Stimulated activated naive CD8-positive, alpha-beta T cell treated with anti-CD3 and anti-CD28 coated beads, Interleukin-15, Interleukin-2, amounts not matched to agents 100 ng/mL and 50 ng/mL, for 24 hours (primary cell): ENCODE results near the gene MC1R.
"Not testable (repeated sequence)": the region's sequence is repeated elsewhere in the genome, so short reads cannot be mapped to it uniquely, and the experiment has no call there.

Experiments used
- H3K27ac Mint-ChIP-seq: one replicate; pipeline ENCODE4 v1.8.0; 2021; ENCODE audit warnings: mild to moderate bottlenecking, mixed read lengths
- H3K27me3 Mint-ChIP-seq: one replicate; pipeline ENCODE4 v1.8.0; 2021; ENCODE audit warnings: mixed read lengths
- H3K36me3 Mint-ChIP-seq: one replicate; pipeline ENCODE4 v1.8.0; 2021; ENCODE audit warnings: low read depth, mixed read lengths
- H3K4me1 Mint-ChIP-seq: one replicate; pipeline ENCODE4 v1.8.0; 2021; ENCODE audit warnings: low read depth, mixed read lengths
- H3K4me3 Mint-ChIP-seq: one replicate; pipeline ENCODE4 v1.8.0; 2021; ENCODE audit warnings: mild to moderate bottlenecking, mixed read lengths
- H3K9me3 Mint-ChIP-seq: one replicate; pipeline ENCODE4 v1.8.0; 2021; ENCODE audit warnings: mixed read lengths

Gene MC1R

DNA sequence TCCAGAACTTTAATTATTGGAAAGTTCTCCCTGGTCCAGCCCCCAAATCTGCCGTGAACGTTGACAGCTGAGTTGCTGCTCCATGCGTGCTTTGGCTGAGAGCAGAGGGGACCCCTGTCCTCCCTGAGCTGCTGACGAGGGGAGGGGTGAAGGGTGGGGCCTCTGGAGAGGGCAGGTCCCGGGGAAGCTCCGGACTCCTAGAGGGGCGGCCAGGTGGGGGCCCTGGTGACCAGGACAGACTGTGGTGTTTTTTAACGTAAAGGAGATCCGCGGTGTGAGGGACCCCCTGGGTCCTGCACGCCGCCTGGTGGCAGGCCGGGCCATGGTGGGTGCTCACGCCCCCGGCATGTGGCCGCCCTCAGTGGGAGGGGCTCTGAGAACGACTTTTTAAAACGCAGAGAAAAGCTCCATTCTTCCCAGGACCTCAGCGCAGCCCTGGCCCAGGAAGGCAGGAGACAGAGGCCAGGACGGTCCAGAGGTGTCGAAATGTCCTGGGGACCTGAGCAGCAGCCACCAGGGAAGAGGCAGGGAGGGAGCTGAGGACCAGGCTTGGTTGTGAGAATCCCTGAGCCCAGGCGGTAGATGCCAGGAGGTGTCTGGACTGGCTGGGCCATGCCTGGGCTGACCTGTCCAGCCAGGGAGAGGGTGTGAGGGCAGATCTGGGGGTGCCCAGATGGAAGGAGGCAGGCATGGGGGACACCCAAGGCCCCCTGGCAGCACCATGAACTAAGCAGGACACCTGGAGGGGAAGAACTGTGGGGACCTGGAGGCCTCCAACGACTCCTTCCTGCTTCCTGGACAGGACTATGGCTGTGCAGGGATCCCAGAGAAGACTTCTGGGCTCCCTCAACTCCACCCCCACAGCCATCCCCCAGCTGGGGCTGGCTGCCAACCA is at the start of gene MC1R:
Gene MC1R, plus strand, starts transcription at position 410 of the 895 bp plus-strand sequence. Its CDS starts 397 bp downstream, at position 807.
- peaks cover 53% of the 10 kb centered on the region for H3K4me1 Mint-ChIP-seq

DNA sequence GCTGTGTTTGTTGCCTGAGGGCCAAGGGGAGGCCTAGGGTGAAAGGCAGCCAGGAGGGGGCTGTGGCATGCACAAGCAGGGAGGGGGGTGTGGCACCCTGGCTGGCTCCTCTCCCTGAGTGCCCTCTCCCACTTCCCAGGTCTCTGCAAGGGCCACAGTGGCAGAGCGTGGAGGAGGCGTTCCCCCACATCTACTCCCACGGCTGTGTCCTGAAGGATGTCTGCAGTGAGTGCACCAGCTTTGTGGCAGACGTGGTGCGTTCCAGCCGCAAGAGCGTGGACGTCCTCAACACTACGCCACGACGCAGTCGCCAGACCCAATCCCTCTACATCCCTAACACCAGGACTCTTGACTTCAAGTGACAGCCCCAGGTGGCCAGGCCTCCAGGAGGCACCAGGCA is 48.8 kb upstream of the MC1R start:
- Mint-ChIP-seq H3K27ac (no peak overlapping the region), H3K9me3 (peaks cover under 1% of the 10 kb centered on the region), H3K4me1 (peaks cover 21% of the 10 kb centered on the region), H3K36me3 (peaks cover 10% of the 10 kb centered on the region), H3K27me3 (no peaks in the 10 kb centered on the region), H3K4me3 (no peak overlapping the region)

More for the DNA sequence above, at the start of gene MC1R:
- Mint-ChIP-seq H3K36me3 (peaks cover 4% of the 10 kb centered on the region), H3K9me3 (no peaks in the 10 kb centered on the region), H3K27ac (peak within 1 kb of the TSS; percentile 61), H3K27me3 (peaks cover 33% of the 10 kb centered on the region), H3K4me3 (peak within 1 kb of the TSS; percentile 60)

DNA sequence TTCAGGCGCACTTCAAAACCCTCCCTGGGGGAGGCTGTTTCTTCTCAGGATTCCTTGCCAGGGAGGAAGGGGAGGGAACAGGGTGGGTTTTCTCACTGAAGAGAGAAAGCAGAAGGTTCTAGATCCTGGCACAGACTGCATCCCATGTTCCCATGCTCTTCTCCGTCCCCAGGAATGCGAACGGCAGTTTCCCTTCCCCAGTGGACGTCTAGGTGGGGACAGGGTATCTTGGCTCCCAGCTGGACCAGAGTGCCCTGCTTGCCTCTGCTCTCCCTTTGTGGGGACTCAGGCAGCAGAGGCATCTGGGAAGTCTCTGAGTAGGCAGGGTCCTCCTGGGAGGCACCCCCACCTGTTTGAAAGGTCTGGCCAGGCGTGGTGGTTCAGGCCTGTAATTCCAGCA is 48.2 kb upstream of the MC1R start:
- Mint-ChIP-seq H3K4me3 (no peak overlapping the region), H3K36me3 (peaks cover 15% of the 10 kb centered on the region), H3K9me3 (peaks cover 5% of the 10 kb centered on the region), H3K27me3 (no peaks in the 10 kb centered on the region), H3K27ac (no peak overlapping the region), H3K4me1 (peaks cover 22% of the 10 kb centered on the region)

DNA sequence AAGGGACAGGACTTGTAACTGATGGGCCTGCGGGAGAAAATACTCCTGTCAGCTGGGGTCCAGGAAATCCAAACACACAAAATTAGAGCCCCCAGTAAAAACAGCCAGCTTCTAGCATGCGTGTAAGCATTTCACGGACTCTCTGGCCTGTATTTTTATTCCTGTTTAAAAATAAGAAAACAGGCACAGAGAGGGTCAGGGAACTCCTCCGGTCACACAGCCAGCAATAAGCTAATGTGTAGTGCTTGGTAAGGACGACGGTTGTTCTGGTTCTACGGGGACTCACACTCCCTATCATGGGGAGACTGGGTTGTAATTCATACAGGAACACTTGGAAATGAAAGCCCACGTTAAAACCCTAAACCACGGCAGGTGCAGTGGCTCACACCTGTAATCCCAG is 46.8 kb upstream of the MC1R start:
- Mint-ChIP-seq H3K9me3 (peaks cover 5% of the 10 kb centered on the region), H3K4me3 (peak overlapping the region; percentile 90), H3K36me3 (peaks cover 20% of the 10 kb centered on the region), H3K4me1 (peaks cover 22% of the 10 kb centered on the region), H3K27me3 (no peaks in the 10 kb centered on the region), H3K27ac (peak overlapping the region; percentile 96)

DNA sequence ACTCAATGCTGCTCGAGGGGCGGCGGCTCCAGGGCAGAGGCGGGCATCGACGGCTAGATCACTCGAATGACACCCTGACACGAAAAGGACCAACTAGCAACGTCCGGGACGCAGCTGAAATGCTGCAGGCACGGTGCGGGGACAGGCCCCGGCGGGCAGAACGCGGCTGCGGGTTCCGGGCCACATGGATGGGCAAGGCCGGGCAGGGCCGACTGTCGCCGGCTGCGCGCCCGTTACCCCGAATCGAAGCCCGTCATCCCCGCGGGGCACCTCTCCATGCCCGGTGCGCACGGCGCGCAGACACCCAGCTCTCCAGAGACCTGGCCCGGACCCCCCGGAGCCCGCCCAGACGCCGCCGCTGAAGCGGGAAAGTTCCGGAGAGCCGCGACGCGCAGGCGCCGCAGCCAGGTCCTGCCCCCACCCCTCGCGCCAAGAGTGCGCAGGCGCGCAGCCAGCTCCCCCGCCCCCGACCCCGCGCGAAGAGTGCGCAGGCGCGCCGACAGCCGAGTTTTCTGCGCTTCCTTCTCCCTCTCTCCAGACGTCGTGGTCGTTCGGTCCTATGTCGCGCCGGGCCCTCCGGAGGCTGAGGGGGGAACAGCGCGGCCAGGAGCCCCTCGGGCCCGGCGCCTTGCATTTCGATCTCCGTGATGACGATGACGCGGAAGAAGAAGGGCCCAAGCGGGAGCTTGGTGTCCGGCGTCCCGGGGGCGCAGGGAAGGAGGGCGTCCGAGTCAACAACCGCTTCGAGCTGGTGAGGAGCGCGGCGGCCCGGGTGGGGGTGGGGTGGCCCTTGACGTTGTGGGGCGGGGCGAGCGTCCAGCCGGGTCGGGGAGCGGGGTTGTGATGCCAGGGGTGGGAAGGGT is 45.3 kb upstream of the MC1R start, which contains the start of gene TCF25:
Gene TCF25, plus strand, starts transcription at position 484 of the 863 bp plus-strand sequence. Its CDS starts 76 bp downstream, at position 560.
- Mint-ChIP-seq H3K27ac (peak within 1 kb of the TSS; percentile 96), H3K27me3 (no peaks in the 10 kb centered on the region), H3K4me1 (peaks cover 27% of the 10 kb centered on the region), H3K4me3 (peak within 1 kb of the TSS; percentile 90), H3K9me3 (peaks cover 5% of the 10 kb centered on the region), H3K36me3 (peaks cover 29% of the 10 kb centered on the region)

DNA sequence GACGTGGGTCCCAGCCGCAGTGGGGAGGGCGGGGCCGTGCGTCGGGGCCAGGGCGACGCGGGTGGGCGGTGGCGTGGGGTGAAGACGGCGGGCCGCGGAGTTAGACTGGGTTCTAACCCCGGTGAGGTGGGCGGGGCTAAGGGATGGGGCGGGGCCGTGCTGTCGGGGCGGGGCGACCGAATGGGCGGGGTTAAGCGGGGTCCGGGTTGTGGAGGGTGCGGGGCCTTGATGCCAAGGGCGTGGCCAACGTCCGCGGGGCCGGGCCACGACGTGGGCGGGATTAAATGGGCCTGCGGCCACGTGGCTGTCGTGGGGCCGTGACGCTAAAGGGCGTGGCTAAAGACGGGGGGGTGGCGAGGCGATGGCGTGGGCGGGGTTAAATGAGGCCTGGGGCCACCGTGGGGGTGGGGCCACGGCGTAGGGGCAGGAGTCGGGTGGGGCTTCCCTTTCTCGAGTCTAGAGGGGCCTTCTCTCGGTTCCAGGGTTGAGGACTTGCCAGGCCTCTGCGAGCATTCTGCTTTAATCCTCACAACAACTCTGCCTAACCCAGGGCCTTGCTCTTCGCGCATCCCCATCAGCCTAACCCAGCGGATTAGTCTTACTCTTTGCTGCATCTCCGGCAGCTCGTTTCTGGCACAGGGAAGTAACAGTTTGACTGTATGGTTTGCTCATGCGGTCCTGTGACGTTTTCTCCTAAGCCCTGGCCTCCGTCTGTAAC is 44.5 kb upstream of the MC1R start:
- Mint-ChIP-seq H3K4me1 (peaks cover 27% of the 10 kb centered on the region), H3K27ac (peak overlapping the region; percentile 96), H3K9me3 (peaks cover 5% of the 10 kb centered on the region), H3K27me3 (no peaks in the 10 kb centered on the region), H3K4me3 (peak overlapping the region; percentile 90), H3K36me3 (peaks cover 34% of the 10 kb centered on the region)

DNA sequence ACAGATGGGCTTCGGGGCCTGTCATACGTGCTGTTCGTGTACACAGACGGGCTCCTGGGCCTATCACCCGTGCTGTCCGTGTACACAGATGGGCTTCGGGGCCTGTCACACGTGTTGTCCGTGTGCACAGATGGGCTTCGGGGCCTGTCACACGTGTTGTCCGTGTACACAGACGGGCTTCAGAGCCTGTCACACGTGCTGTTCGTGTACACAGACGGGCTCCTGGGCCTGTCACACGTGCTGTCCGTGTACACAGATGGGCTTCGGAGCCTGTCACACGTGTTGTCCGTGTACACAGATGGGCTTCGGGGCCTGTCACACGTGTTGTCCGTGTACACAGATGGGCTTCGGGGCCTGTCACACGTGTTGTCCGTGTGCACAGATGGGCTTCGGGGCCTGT is 39.5 kb upstream of the MC1R start:
- H3K27me3 Mint-ChIP-seq, H3K27ac Mint-ChIP-seq, H3K4me3 Mint-ChIP-seq, H3K9me3 Mint-ChIP-seq: not testable (repeated sequence)
- Mint-ChIP-seq H3K4me1 (peaks cover 20% of the 10 kb centered on the region), H3K36me3 (peaks cover 59% of the 10 kb centered on the region)

DNA sequence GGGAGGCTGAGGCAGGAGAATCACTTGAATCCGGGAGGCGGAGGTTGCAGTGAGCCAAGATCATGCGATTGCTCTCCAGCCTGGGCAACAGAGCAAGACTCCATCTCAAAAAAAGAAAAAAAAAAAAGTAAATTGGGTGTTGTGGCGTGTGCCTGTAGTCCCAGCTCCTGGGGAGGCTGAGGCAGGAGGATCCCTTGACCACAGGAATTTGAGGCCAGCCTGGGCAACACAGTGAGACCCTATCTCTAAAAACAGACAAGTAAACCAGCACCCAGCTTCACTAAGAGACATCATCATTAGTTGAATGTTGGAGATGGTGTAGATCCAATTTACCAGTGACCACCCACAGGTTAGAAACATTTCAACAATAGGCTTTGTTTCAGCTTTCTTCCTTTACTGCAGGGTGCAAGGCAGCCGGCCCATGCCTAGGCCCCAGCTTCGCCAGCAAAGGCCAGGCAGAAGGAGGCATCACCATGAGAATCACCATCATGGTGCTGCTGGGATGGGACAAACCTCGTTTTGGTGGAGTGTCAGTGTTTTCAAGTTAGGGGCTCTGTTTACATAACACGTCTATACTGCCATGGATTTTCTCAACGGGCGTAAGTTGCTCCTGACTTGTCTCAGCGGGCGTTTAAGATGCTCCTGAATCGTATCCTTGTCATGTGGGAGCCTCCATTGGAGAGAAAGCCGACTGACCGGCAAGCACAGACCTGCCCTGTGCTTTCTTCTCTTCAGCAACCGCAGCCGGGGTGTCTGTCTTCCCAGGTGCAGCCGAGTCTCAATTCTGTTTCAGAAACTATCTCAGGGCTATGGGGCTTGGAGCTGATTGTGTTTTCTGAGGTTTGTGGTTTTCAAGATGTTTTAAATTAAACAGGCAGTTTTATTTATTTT is 37.9 kb upstream of the MC1R start:
- H3K9me3 Mint-ChIP-seq = no peaks in the 10 kb centered on the region
- no peaks in the 10 kb centered on the region for H3K27me3 Mint-ChIP-seq
- H3K27ac Mint-ChIP-seq = no peak overlapping the region

DNA sequence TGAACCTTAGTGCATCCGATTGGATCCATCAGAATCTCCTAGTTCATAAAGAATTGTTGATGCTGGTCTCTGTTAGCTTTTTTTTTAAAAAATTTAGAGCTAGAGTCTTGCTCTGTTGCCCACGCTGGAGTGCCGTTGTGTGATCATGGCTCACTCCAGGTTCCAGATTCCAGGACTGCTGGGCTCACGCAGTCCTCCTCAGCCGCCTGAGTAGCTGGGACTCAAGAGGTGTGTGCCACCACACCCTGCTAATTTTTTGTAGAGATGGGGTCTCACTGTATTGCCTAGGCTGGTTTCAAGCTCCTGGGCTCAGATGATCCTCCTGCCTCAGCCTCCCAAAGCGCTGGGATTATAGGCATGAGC is 37.3 kb upstream of the MC1R start:
- no peaks in the 10 kb centered on the region for H3K9me3 Mint-ChIP-seq
- peaks cover 8% of the 10 kb centered on the region for H3K4me1 Mint-ChIP-seq
- H3K36me3 Mint-ChIP-seq = peaks cover 52% of the 10 kb centered on the region
- H3K27ac Mint-ChIP-seq = no peak overlapping the region
- no peak overlapping the region for H3K4me3 Mint-ChIP-seq
- no peaks in the 10 kb centered on the region for H3K27me3 Mint-ChIP-seq

More for the DNA sequence above, 37.9 kb upstream of the MC1R start:
- Mint-ChIP-seq H3K36me3 (peaks cover 57% of the 10 kb centered on the region), H3K4me3 (no peak overlapping the region), H3K4me1 (peaks cover 8% of the 10 kb centered on the region)

DNA sequence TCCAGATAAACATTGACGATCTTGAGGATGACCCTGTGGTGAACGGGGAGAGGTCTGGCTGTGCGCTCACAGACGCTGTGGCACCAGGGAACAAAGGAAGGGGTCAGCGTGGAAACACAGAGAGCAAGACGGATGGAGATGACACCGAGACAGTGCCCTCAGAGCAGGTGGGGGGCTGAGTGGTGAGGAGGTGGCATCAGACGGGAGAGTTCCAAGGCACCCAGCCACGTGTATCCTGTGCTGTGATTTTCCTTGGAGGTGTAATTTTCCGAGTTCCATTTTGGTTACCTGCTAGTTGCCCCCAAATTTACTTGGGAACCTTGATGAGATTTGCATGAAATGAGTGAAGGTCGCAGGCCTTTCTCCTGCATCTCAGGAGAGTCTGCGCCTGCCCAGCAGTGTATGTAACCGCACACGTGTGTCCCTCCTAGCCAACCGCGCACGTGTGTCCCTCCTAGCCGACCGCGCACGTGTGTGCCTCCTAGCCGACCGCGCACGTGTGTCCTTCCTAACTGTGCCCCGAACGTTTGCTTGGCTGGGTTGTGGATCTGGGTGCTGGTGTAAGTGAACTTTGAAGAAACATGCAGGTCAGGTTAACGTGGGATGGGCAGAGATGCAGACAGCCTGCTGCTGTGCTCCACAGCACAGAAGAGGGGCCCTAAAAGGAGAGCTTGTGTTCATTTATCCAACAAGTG is 35.2 kb upstream of the MC1R start:
- H3K4me1 Mint-ChIP-seq = peaks cover 3% of the 10 kb centered on the region
- H3K27ac Mint-ChIP-seq = no peak overlapping the region
- H3K9me3 Mint-ChIP-seq = no peaks in the 10 kb centered on the region
- no peak overlapping the region for H3K4me3 Mint-ChIP-seq
- H3K27me3 Mint-ChIP-seq = no peaks in the 10 kb centered on the region
- H3K36me3 Mint-ChIP-seq = peaks cover 53% of the 10 kb centered on the region

DNA sequence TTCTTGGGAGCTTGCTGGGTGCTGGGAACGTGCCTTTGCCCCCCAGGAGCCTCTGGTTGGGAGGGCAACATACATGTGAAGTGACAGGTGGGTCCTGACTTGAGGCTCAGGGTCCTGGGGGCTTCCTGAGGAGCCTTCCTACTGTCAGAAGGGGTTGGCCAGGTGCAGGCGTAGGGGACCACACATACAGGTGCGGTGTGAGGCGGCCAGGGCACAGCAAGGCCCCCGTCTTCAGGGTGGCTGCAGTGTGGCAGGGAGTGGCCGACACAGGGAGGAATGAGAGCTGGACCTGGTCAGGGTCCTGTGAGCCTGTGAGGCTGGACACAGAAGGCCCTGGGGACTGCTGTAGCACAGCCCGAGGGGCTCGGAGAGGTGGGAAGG is 34.6 kb upstream of the MC1R start:
- Mint-ChIP-seq H3K27ac (no peak overlapping the region), H3K36me3 (peaks cover 49% of the 10 kb centered on the region)

DNA sequence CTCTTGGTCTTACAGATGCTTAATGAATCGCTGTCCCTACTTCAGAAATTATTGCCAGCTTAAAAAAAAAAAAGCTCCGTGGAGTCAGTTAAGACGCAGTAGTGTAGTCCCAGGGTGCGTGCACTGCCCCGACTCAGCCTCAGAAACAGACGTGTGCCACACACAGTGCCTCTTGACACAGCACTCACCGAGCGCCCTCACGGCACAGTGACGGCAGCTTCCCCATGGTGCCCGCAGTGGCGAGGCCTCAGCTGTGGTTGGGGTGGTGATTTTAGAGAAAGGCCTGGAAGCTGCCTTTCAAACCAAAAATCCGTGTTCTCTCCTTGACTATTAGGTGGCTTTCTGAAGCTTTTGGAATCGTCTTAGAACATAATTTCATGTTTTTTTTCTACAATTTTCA is 31.4 kb upstream of the MC1R start:
- Mint-ChIP-seq H3K27ac (no peak overlapping the region), H3K27me3 (no peaks in the 10 kb centered on the region), H3K36me3 (peaks cover 52% of the 10 kb centered on the region), H3K4me1 (peaks cover 11% of the 10 kb centered on the region), H3K9me3 (no peaks in the 10 kb centered on the region), H3K4me3 (no peak overlapping the region)

More for the DNA sequence above, 34.6 kb upstream of the MC1R start:
- Mint-ChIP-seq H3K9me3 (no peaks in the 10 kb centered on the region), H3K4me3 (no peak overlapping the region), H3K27me3 (no peaks in the 10 kb centered on the region), H3K4me1 (peaks cover 3% of the 10 kb centered on the region)

DNA sequence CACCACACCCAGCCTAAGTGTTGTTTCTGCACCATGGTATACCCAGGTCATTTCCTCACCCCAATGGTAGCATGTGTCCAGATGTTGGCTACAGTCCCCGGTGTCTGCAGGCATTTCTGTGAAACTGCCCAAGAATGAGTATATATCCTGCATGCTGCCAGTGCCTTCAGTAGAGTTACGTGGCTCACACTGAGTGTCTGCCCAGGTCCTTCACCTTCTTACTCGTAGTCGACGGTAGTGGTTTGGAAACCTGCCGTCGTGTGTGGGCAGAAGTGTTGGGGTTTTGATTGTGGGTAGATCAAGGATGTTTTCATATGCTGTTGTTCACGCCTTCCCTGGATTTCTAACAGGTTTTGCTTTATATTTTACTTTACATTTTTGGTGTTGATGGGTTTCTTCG is 28.5 kb upstream of the MC1R start:
- Mint-ChIP-seq H3K27ac (no peak overlapping the region), H3K4me1 (peaks cover 11% of the 10 kb centered on the region), H3K9me3 (no peaks in the 10 kb centered on the region), H3K27me3 (no peaks in the 10 kb centered on the region), H3K4me3 (no peak overlapping the region), H3K36me3 (peaks cover 36% of the 10 kb centered on the region)
